ENCODE results near the gene SRRM5. TPM values are rescaled to one million over a fixed set of nuclear protein-coding genes. Genes with fewer than 3 reads are reported as not detected.

SRRM5 gene
- polyA plus RNA-seq, 2 of the 4 experiments (the other 2 are of a cell fraction), result 0.47 to 0.50 TPM

- no peak for DNase-seq (ENCODE audit: low read depth in 1 of 2, low spot score in 1 of 2)
- Histone ChIP-seq H3K4me2 (no peak overlapping the region), H3K4me3 (no peak overlapping the region), H3K9me3 (0 out of 3 replicates have a peak, but pooled peaks cover 8% of the 10 kb centered on the region), H3K27ac (no peak overlapping the region), H3K4me1 (no peaks in the 10 kb centered on the region)
- TF ChIP-seq RCOR1 (IDR thresholded peaks at IDR 0.05; ENCODE audit: low read depth, low read length) (no peak), PHF8 (IDR thresholded peaks at IDR 0.05; ENCODE audit: borderline replicate concordance, low read depth) (no peak), POLR2AphosphoS2 (conservative IDR thresholded peaks at IDR 0.05; ENCODE audit: low read length) (no peak), EHMT2 (IDR thresholded peaks at IDR 0.05; ENCODE audit: low read depth) (no peak), RARB (CRISPR knock-in tag; IDR thresholded peaks at IDR 0.05) (no peak), HOXB5 (CRISPR knock-in tag; IDR thresholded peaks at IDR 0.05) (no peak)
- TF ChIP-seq, protein P1, sequence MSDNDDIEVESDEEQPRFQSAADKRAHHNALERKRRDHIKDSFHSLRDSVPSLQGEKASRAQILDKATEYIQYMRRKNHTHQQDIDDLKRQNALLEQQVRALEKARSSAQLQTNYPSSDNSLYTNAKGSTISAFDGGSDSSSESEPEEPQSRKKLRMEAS (IDR thresholded peaks at IDR 0.05), result no peak
- TF ChIP-seq, protein P2, sequence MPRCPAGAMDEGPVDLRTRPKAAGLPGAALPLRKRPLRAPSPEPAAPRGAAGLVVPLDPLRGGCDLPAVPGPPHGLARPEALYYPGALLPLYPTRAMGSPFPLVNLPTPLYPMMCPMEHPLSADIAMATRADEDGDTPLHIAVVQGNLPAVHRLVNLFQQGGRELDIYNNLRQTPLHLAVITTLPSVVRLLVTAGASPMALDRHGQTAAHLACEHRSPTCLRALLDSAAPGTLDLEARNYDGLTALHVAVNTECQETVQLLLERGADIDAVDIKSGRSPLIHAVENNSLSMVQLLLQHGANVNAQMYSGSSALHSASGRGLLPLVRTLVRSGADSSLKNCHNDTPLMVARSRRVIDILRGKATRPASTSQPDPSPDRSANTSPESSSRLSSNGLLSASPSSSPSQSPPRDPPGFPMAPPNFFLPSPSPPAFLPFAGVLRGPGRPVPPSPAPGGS (IDR thresholded peaks at IDR 0.05), result no peak
- TF ChIP-seq, protein P3, sequence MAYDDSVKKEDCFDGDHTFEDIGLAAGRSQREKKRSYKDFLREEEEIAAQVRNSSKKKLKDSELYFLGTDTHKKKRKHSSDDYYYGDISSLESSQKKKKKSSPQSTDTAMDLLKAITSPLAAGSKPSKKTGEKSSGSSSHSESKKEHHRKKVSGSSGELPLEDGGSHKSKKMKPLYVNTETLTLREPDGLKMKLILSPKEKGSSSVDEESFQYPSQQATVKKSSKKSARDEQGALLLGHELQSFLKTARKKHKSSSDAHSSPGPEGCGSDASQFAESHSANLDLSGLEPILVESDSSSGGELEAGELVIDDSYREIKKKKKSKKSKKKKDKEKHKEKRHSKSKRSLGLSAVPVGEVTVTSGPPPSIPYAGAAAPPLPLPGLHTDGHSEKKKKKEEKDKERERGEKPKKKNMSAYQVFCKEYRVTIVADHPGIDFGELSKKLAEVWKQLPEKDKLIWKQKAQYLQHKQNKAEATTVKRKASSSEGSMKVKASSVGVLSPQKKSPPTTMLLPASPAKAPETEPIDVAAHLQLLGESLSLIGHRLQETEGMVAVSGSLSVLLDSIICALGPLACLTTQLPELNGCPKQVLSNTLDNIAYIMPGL (CRISPR knock-in tag; IDR thresholded peaks at IDR 0.05; ENCODE audit: borderline replicate concordance), result no peak
- 95% methylated on average over 2 of the region's 2 CpGs for WGBS (ENCODE audit: missing lambda C conversion rate)
- CTCF ChIA-PET, result interaction anchor here (1.2 to 3.0 kb wide), 4 partner anchors 10 to 127 kb away, joined by 3 to 16 read pairs (median 6); no protein-coding TSS in a partner anchor
- no peak for FAIRE-seq
- ATAC-seq, result no peak
- POLR2A ChIA-PET, result no interaction called here
These were observed 46.1 kb downstream of the SRRM5 start for GRCh38 chr19:43658001-43658400.

- Histone ChIP-seq H3K4me3 (no peak overlapping the region), H3K9me3 (0 out of 3 replicates have a peak, but pooled peaks cover 8% of the 10 kb centered on the region), H3K4me2 (no peak overlapping the region), H3K27ac (no peak overlapping the region), H3K4me1 (no peaks in the 10 kb centered on the region)
- POLR2A ChIA-PET, result interaction anchor here (0.6 kb wide), 1 partner anchor 37 kb away, joined by 4 read pairs; no protein-coding TSS in a partner anchor
- DNase-seq (ENCODE audit: low read depth in 1 of 2, low spot score in 1 of 2) (no peak), ATAC-seq (no peak), FAIRE-seq (no peak)
- CTCF ChIA-PET, result interaction anchor here (0.7 to 3.0 kb wide), 7 partner anchors 9 to 138 kb away, joined by 3 to 16 read pairs (median 3); no protein-coding TSS in a partner anchor
- TF ChIP-seq HOXB5 (CRISPR knock-in tag; IDR thresholded peaks at IDR 0.05) (no peak), ESRRA (IDR thresholded peaks at IDR 0.05; ENCODE audit: borderline replicate concordance, low read length) (no peak), USF2 (IDR thresholded peaks at IDR 0.05) (no peak), ZFP36 (IDR thresholded peaks at IDR 0.05; ENCODE audit: borderline replicate concordance, partially characterized antibody) (no peak), KDM1A (IDR thresholded peaks at IDR 0.05; ENCODE audit: low read depth) (no peak), HDAC2 (IDR thresholded peaks at IDR 0.05) (no peak), HEYL (CRISPR knock-in tag; IDR thresholded peaks at IDR 0.05) (no peak)
- 93% methylated on average over 8 of the region's 8 CpGs for WGBS (ENCODE audit: missing lambda C conversion rate)
These were observed 46.6 kb downstream of the SRRM5 start for GRCh38 chr19:43658494-43658893.

DNA sequence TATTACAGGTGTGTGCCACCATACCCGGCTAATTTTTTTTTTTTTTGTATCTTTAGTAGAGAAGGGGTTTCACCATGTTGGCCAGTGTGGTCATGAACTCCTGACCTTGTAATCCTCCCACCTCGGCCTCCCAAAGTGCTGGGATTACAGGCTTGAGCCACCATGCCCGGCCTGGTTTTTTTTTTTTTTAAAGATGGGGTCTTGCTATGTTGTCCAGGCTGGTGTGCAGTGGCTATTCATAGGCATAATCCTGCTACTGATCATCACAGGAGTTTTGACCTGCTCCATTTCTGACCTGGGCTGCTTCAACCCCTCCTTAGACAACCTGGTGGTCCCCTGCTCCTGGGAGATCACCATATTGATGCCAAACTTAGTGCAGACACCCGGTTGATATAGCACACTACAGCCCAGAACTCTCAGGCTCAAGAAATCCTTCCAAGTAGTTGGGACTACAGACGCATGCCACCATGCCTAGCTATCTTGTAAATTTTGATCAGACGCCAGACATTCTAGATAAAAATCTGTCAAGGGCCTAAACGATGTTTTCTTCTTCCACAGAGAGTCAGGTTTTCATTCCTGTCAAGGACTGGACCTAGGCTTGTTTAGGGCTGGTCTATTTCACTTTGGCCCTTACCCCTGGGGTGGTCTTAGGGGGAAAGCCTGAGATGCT is 48.5 kb downstream of the SRRM5 start:
- ChIA-PET CTCF (interaction anchor here (0.9 to 3.2 kb wide), 4 partner anchors 8 to 213 kb away, joined by 3 to 22 read pairs (median 6); no protein-coding TSS in a partner anchor), POLR2A (no interaction called here)
- ATAC-seq (no peak), FAIRE-seq (no peak), DNase-seq (ENCODE audit: low read depth in 1 of 2, low spot score in 1 of 2) (no peak)
- WGBS (ENCODE audit: missing lambda C conversion rate), result 83% methylated on average over 7 of the region's 7 CpGs
- Histone ChIP-seq H3K4me1 (no peaks in the 10 kb centered on the region), H3K4me3 (no peak overlapping the region), H3K9me3 (0 out of 3 replicates have a peak, but pooled peaks cover 8% of the 10 kb centered on the region), H3K4me2 (no peak overlapping the region), H3K27ac (no peak overlapping the region)
- TF ChIP-seq NR3C1 (IDR thresholded peaks at IDR 0.05) (no peak), RNF2 (IDR thresholded peaks at IDR 0.05; ENCODE audit: borderline replicate concordance, low read depth) (no peak), FOSB (CRISPR knock-in tag; IDR thresholded peaks at IDR 0.05) (no peak), ZSCAN20 (CRISPR knock-in tag; IDR thresholded peaks at IDR 0.05) (no peak), SMC3 (IDR thresholded peaks at IDR 0.05) (no peak), BHLHE40 (IDR thresholded peaks at IDR 0.05; ENCODE audit: low read depth, low read length) (no peak), MYC (IDR thresholded peaks at IDR 0.05; ENCODE audit: borderline replicate concordance, low read length) (no peak), JUNB (IDR thresholded peaks at IDR 0.05) (no peak), ZFP36 (IDR thresholded peaks at IDR 0.05; ENCODE audit: borderline replicate concordance, partially characterized antibody) (no peak)
- TF ChIP-seq, protein P3 (CRISPR knock-in tag; IDR thresholded peaks at IDR 0.05; ENCODE audit: borderline replicate concordance), result no peak

Data from A549 (cell line).